H1 (cell line): ENCODE results near the gene S100PBP. TPM values are rescaled to one million over a fixed set of nuclear protein-coding genes. Genes with fewer than 3 reads are reported as not detected.

ENCODE experiments used
- CTCF ChIA-PET: fragments of 300-600 bp; sonication (Branson Sonifier 250); formaldehyde crosslinking; loops from one replicate; lab custom pipeline; 2021; ENCODE audit not compliant: partially characterized antibody; lab: Charles Lee
- POLR2A ChIA-PET: fragments of 300-600 bp; sonication (Branson Sonifier 250); formaldehyde crosslinking; loops from one replicate; lab custom pipeline; 2021; ENCODE audit warnings: inconsistent platforms; ENCODE audit not compliant: partially characterized antibody; lab: Charles Lee
- DNase-seq, 2 experiments: peaks; one replicate each; pipeline versions ENCODE4 v3.0.0 to v3.0.0-alpha.2; 2010 to 2022; ENCODE audit warnings: low spot score in 2 of 2, low read depth in 1 of 2, mixed read lengths in 1 of 2
- FAIRE-seq: peaks from 2 replicates; lab custom pipeline; 2011; peaks lifted over from hg19 to GRCh38; lab: Jason Lieb, UNC
- H2AFZ ChIP-seq: 2 replicates; pipeline ENCODE4 v1.8.1; 2012; ENCODE audit warnings: low read length, inconsistent platforms
- H2AK5ac ChIP-seq: 2 replicates; pipeline ENCODE4 v1.6.1; 2013; ENCODE audit warnings: low read depth, low read length
- H2BK120ac ChIP-seq: replicated peaks from 2 replicates; pipeline ENCODE3; 2013; ENCODE audit warnings: low read depth, low read length, inconsistent platforms
- H2BK12ac ChIP-seq: 2 replicates; pipeline ENCODE4 v1.6.1; 2013; ENCODE audit warnings: low read depth, low read length
- H2BK15ac ChIP-seq: 2 replicates; pipeline ENCODE4 v1.6.1; 2013; ENCODE audit warnings: low read length
- H2BK20ac ChIP-seq: 2 replicates; pipeline ENCODE4 v1.6.1; 2013; ENCODE audit warnings: low read length
- H2BK5ac ChIP-seq: 2 replicates; pipeline ENCODE4 v1.6.1; 2013; ENCODE audit warnings: low read depth, low read length
- H3K14ac ChIP-seq: 2 replicates; pipeline ENCODE4 v1.6.1; 2013; ENCODE audit warnings: inconsistent platforms; ENCODE audit not compliant: insufficient read length
- H3K18ac ChIP-seq: 2 replicates; pipeline ENCODE4 v1.6.1; 2013; ENCODE audit warnings: low read length; ENCODE audit errors: extremely low read depth
- H3K23ac ChIP-seq: 2 replicates; pipeline ENCODE4 v1.6.1; 2013; ENCODE audit warnings: inconsistent platforms; ENCODE audit not compliant: insufficient read length
- H3K23me2 ChIP-seq: 2 replicates; pipeline ENCODE4 v1.6.1; 2013; ENCODE audit warnings: low read depth, low read length
- H3K27ac ChIP-seq: 2 replicates; pipeline ENCODE4 v1.6.1; 2011; ENCODE audit warnings: low read depth, low read length, inconsistent platforms
- H3K27me3 ChIP-seq, 4 experiments: replicated peaks in 1 of 4; 1 replicate in 1 of 4; 2 replicates in 3 of 4; pipeline versions ENCODE4 v1.6.1 to v1.8.1; 2011 to 2013; ENCODE audit warnings: low read length in 3 of 4, mild to moderate bottlenecking in 3 of 4, inconsistent platforms in 2 of 4, mixed read lengths in 2 of 4, moderate library complexity in 1 of 4; ENCODE audit not compliant: control insufficient read depth in 3 of 4, insufficient read depth in 3 of 4; ENCODE audit errors: extremely low read depth in 1 of 4
- H3K36me3 ChIP-seq, 4 experiments: 2 replicates each; pipeline versions ENCODE4 v1.6.1 to v1.8.1; 2011 to 2013; ENCODE audit warnings: mild to moderate bottlenecking in 4 of 4, low read length in 3 of 4, moderate library complexity in 2 of 4, control low read depth in 1 of 4, inconsistent platforms in 1 of 4; ENCODE audit not compliant: insufficient read depth in 4 of 4, control insufficient read depth in 2 of 4
- H3K4ac ChIP-seq: replicated peaks from 2 replicates; pipeline ENCODE3; 2013; ENCODE audit warnings: low read length, low read depth, mixed read lengths, inconsistent platforms; ENCODE audit not compliant: insufficient read length
- H3K4me1 ChIP-seq, 4 experiments: replicated peaks in 1 of 4; 1 replicate in 1 of 4; 2 replicates in 3 of 4; pipeline versions ENCODE4 v1.6.1 to v1.8.1; 2011 to 2013; ENCODE audit warnings: low read length in 3 of 4, inconsistent platforms in 2 of 4, mixed read lengths in 1 of 4; ENCODE audit not compliant: insufficient read depth in 4 of 4, control insufficient read depth in 3 of 4
- H3K4me2 ChIP-seq, 2 experiments: 2 replicates each; pipeline versions ENCODE4 v1.6.1 to v1.8.1; 2011 to 2013; ENCODE audit warnings: low read depth in 2 of 2, low read length in 2 of 2, control low read depth in 1 of 2, inconsistent platforms in 1 of 2, mild to moderate bottlenecking in 1 of 2; ENCODE audit not compliant: insufficient read depth in 1 of 2
- H3K4me3 ChIP-seq, 4 experiments: fragments of 200-600, 300-600 bp in 1 of 4; sonication (generic), shearing (Covaris generic), sonication (Bioruptor Twin) in 1 of 4; 2 replicates each; pipeline versions ENCODE4 v1.5.1 to v1.8.1; 2011 to 2016; ENCODE audit warnings: low read length in 4 of 4, low read depth in 3 of 4, control low read depth in 2 of 4, inconsistent platforms in 2 of 4, mild to moderate bottlenecking in 2 of 4, mixed read lengths in 1 of 4, moderate library complexity in 1 of 4; ENCODE audit not compliant: insufficient read depth in 2 of 4; ENCODE audit errors: extremely low read depth in 1 of 4
- H3K56ac ChIP-seq: replicated peaks from 2 replicates; pipeline ENCODE3; 2013; ENCODE audit warnings: low read depth, mild to moderate bottlenecking, mixed read lengths, low read length, inconsistent platforms; ENCODE audit not compliant: insufficient read length
- H3K79me1 ChIP-seq: 2 replicates; pipeline ENCODE4 v1.6.1; 2013; ENCODE audit warnings: low read depth, low read length, control low read depth
- H3K79me2 ChIP-seq, 2 experiments: 2 replicates each; pipeline versions ENCODE4 v1.6.1 to v1.8.1; 2012 to 2013; ENCODE audit warnings: low read length in 2 of 2, mild to moderate bottlenecking in 2 of 2, inconsistent platforms in 1 of 2; ENCODE audit not compliant: insufficient read depth in 2 of 2, control insufficient read depth in 1 of 2
- H3K9ac ChIP-seq, 4 experiments: replicated peaks in 1 of 4; 1 replicate in 1 of 4; 2 replicates in 3 of 4; pipeline versions ENCODE4 v1.6.1 to v1.8.1; 2011 to 2013; ENCODE audit warnings: low read depth in 3 of 4, low read length in 3 of 4, control low read depth in 2 of 4, mild to moderate bottlenecking in 2 of 4, moderate library complexity in 2 of 4, inconsistent platforms in 1 of 4; ENCODE audit errors: extremely low read depth in 1 of 4
- H3K9me3 ChIP-seq, 2 experiments: 2 replicates each; pipeline versions ENCODE4 v1.6.1 to v1.8.1; 2012 to 2013; ENCODE audit warnings: mild to moderate bottlenecking in 2 of 2, moderate library complexity in 2 of 2, control low read depth in 1 of 2, inconsistent platforms in 1 of 2, low read depth in 1 of 2, low read length in 1 of 2, mixed read lengths in 1 of 2; ENCODE audit not compliant: insufficient read depth in 2 of 2
- H4K20me1 ChIP-seq, 2 experiments: replicated peaks in 1 of 2; 2 replicates each; pipeline versions ENCODE3 to v1.8.1; 2011 to 2013; ENCODE audit warnings: inconsistent platforms in 2 of 2, low read length in 2 of 2, mild to moderate bottlenecking in 1 of 2; ENCODE audit not compliant: insufficient read depth in 2 of 2, control insufficient read depth in 1 of 2
- H4K5ac ChIP-seq: 2 replicates; pipeline ENCODE4 v1.6.1; 2013; ENCODE audit warnings: low read length, low read depth, mixed read lengths, inconsistent platforms; ENCODE audit not compliant: insufficient read length
- H4K8ac ChIP-seq: 2 replicates; pipeline ENCODE4 v1.8.0; 2013; ENCODE audit warnings: mild to moderate bottlenecking, moderate library complexity, low read length, inconsistent platforms; ENCODE audit not compliant: insufficient read depth; ENCODE audit errors: extremely low read depth
- H4K91ac ChIP-seq: replicated peaks from 2 replicates; pipeline ENCODE3; 2013; ENCODE audit warnings: low read length, mixed read lengths, inconsistent platforms; ENCODE audit not compliant: insufficient read length
- CBX8 ChIP-seq: fragments of 300-800, 300-1000 bp; sonication (generic); IDR thresholded peaks from 2 replicates; pipeline ENCODE4 v1.7.1; 2016; ENCODE audit warnings: low read depth, low read length, borderline replicate concordance
- CTBP2 ChIP-seq: IDR thresholded peaks from 2 replicates; pipeline ENCODE4 v1.7.0; 2011; ENCODE audit warnings: borderline replicate concordance, mild to moderate bottlenecking, moderate library complexity, mixed read lengths, low read length; ENCODE audit not compliant: insufficient read depth, insufficient read length
- NANOG ChIP-seq: IDR thresholded peaks from 2 replicates; pipeline ENCODE4 v1.6.1; 2011; ENCODE audit warnings: low read length, low read depth, mild to moderate bottlenecking, inconsistent platforms; ENCODE audit not compliant: insufficient read depth, poor library complexity, severe bottlenecking
- POLR2A ChIP-seq, 2 experiments: IDR thresholded peaks; 1 replicate in 1 of 2; 2 replicates in 1 of 2; pipeline ENCODE4 v1.6.1; 2011; ENCODE audit warnings: low read depth in 2 of 2, low read length in 2 of 2, mild to moderate bottlenecking in 2 of 2; ENCODE audit errors: control extremely low read depth in 1 of 2
- POU5F1 ChIP-seq: IDR thresholded peaks from 2 replicates; pipeline ENCODE4 v1.6.1; 2011; ENCODE audit warnings: low read depth, mild to moderate bottlenecking, low read length, moderate library complexity
- RBBP5 ChIP-seq: IDR thresholded peaks from 2 replicates; pipeline ENCODE4 v1.7.1; 2012; ENCODE audit warnings: low read depth, mild to moderate bottlenecking, inconsistent platforms, low read length, moderate library complexity, borderline replicate concordance
- WGBS, 2 experiments: shearing (Covaris generic) in 1 of 2; methylation state at CpG; one replicate each; pipeline versions ENCODE4 v1.1.6 to v1.1.7; 2013 to 2015; ENCODE audit warnings: low lambda C conversion rate in 2 of 2, mixed read lengths in 2 of 2, inconsistent platforms in 1 of 2, low coverage in 1 of 2, missing lambda C conversion rate in 1 of 2; ENCODE audit not compliant: insufficient replicate concordance in 2 of 2, insufficient coverage in 1 of 2, insufficient read length in 1 of 2; ENCODE audit errors: extremely low coverage in 1 of 2, missing lambda C conversion rate in 1 of 2; 5-methylcytosine and 5-hydroxymethylcytosine counted together
- polyA plus RNA-seq, 7 experiments: library from polyadenylated mRNA; depleted of rRNA in 3 of 7; stranded (reverse) in 5 of 7; unstranded in 2 of 7; fragments of >200 nt in 5 of 7; fragments of 200-250 nt in 2 of 7; gene quantifications; 1 replicate in 5 of 7; 2 replicates in 1 of 7; 4 replicates in 1 of 7; pipeline versions ENCODE4 v1.2.1 to v1.2.3, GENCODE V29; 2011 to 2013; ENCODE audit warnings: missing spikeins in 2 of 7, mixed read lengths in 2 of 7
- total RNA-seq: library from RNA; stranded (reverse); fragmentation: NEBNext Ultra II Directional; extraction: Animal tissue kit (Norgen Biotek cat#: 25700); gene quantifications from 2 replicates; pipeline ENCODE4 v1.2.1, GENCODE V29; 2021
- TF ChIP-seq, protein P1 (sequence below): IDR thresholded peaks from 2 replicates; pipeline ENCODE4 v1.6.1; 2011; ENCODE audit warnings: low read depth, mild to moderate bottlenecking, low read length; ENCODE audit not compliant: insufficient read depth
- TF ChIP-seq, protein P2 (sequence below), 3 experiments: IDR thresholded peaks; 1 replicate in 2 of 3; 2 replicates in 1 of 3; pipeline versions ENCODE4 v1.5.1 to v1.6.1; 2011; ENCODE audit warnings: low read length in 3 of 3, mild to moderate bottlenecking in 3 of 3, inconsistent platforms in 2 of 3, low read depth in 1 of 3, moderate library complexity in 1 of 3; ENCODE audit not compliant: insufficient read depth in 1 of 3; ENCODE audit errors: control extremely low read depth in 1 of 3

S100PBP gene
- total and polyA plus RNA-seq, 2 of the 8 experiments (the other 6 are each of a cell fraction or from before 2014, with no cell fraction given): 43.8 to 68.3 TPM

DNA sequence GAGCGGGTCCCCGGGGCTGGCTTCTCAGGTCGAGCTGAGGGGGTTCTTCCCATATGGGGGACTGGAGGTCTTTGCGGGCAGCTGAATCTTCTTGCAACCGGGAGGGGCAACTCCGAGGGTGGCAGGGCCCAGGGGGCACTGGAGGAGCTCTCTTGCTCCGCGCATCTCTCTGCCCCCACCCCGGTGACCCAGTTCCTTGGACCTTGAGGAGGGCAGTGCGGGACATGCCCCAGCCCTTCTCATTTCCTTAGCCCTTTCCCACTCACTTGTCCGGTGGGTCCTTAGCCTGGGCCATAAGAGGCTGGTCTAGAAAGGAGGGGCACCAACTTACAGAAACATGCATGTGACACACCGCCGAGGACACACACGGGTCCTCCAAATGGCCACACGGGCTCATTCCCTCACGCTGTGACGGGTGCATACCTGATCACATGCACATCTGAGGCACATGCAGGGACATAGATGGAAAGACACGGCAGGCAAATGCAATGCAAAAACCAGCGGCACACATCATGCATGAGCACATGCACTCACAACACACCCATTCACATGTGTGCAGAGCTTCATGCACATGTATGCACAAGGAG is 69.5 kb downstream of the S100PBP start:
- Histone ChIP-seq H4K91ac (no peak overlapping the region), H3K36me3 (no peaks in the 10 kb centered on the region), H4K5ac (no peak overlapping the region), H4K8ac (no peak overlapping the region), H3K79me2 (no peaks in the 10 kb centered on the region), H3K23me2 (peaks cover 5% of the 10 kb centered on the region; the same call in 1 of the 2 replicates), H3K27ac (no peak overlapping the region), H2BK12ac (no peak overlapping the region; the same call in 1 of the 2 replicates), H2BK15ac (no peak overlapping the region; the same call in 1 of the 2 replicates), H3K27me3 (peaks cover 5 to 48% (median 24%) of the 10 kb centered on the region in 4 experiments; a peak in 6 of 7 replicates), H3K9ac (no peak overlapping the region), H3K4me1 (peaks cover 0 to 11% (median 4%) of the 10 kb centered on the region in 4 experiments; a peak in 4 of 7 replicates), H3K18ac (no peak overlapping the region), H3K14ac (no peak overlapping the region), H3K56ac (no peak overlapping the region), H2BK120ac (no peak overlapping the region), H2BK5ac (no peak overlapping the region), H3K4me2 (no peak overlapping the region), H2BK20ac (no peak overlapping the region), H3K4ac (no peak overlapping the region), H3K79me1 (no peaks in the 10 kb centered on the region), H4K20me1 (peaks cover 0 to 18% of the 10 kb centered on the region in 2 experiments), H2AK5ac (no peak overlapping the region), H2AFZ (no peak overlapping the region), H3K4me3 (no peak overlapping the region), H3K9me3 (no peaks in the 10 kb centered on the region), H3K23ac (no peak overlapping the region)
- ChIA-PET POLR2A (interaction anchor here (0.7 to 1.8 kb wide), 2 partner anchors 69 to 78 kb away, joined by 3 to 4 read pairs; partner anchors contain the start of genes RNF19B, S100PBP and YARS1), CTCF (interaction anchor here (0.7 to 19.0 kb wide), 15 partner anchors 6 to 552 kb away, joined by 3 to 382 read pairs (median 4); partner anchors contain the start of genes AZIN2, FNDC5, HPCA and TMEM54)
- WGBS, 2 experiments: 74% methylated on average over 13 of the region's 19 CpGs; no CpG with 5 or more reads in 1 of the 2 experiments
- no peak for TF ChIP-seq POU5F1
- no peak for TF ChIP-seq CTBP2
- TF ChIP-seq RBBP5: no peak
- TF ChIP-seq, protein P1, sequence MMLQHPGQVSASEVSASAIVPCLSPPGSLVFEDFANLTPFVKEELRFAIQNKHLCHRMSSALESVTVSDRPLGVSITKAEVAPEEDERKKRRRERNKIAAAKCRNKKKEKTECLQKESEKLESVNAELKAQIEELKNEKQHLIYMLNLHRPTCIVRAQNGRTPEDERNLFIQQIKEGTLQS: no peak
- TF ChIP-seq, protein P2, sequence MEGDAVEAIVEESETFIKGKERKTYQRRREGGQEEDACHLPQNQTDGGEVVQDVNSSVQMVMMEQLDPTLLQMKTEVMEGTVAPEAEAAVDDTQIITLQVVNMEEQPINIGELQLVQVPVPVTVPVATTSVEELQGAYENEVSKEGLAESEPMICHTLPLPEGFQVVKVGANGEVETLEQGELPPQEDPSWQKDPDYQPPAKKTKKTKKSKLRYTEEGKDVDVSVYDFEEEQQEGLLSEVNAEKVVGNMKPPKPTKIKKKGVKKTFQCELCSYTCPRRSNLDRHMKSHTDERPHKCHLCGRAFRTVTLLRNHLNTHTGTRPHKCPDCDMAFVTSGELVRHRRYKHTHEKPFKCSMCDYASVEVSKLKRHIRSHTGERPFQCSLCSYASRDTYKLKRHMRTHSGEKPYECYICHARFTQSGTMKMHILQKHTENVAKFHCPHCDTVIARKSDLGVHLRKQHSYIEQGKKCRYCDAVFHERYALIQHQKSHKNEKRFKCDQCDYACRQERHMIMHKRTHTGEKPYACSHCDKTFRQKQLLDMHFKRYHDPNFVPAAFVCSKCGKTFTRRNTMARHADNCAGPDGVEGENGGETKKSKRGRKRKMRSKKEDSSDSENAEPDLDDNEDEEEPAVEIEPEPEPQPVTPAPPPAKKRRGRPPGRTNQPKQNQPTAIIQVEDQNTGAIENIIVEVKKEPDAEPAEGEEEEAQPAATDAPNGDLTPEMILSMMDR (IDR thresholded peaks at IDR 0.05; ENCODE audit: control extremely low read depth in 1 of 3, insufficient read depth in 1 of 3, low read depth in 1 of 3, low read length in 3 of 3): no peak
- no peak for TF ChIP-seq CBX8
- TF ChIP-seq NANOG: no peak
- no peak for TF ChIP-seq POLR2A (IDR thresholded peaks at IDR 0.05; ENCODE audit: control extremely low read depth in 1 of 2, low read depth in 2 of 2, low read length in 2 of 2)
- DNase-seq (no peak), FAIRE-seq (no peak)
